Smooth muscle cell (in vitro differentiated cells): ENCODE measurements around the gene DRC3. TPM values are rescaled to one million over a fixed set of nuclear protein-coding genes. Genes with fewer than 3 reads are reported as not detected.

Source experiments
- DNase-seq: peaks from one replicate; lab custom pipeline; 2025; ENCODE audit not compliant: unreplicated experiment; lab: John Stamatoyannopoulos, UW
- H2AFZ ChIP-seq: fragments of 200-600 bp; sonication (generic); 2 replicates; pipeline ENCODE4 v1.6.0; 2016; ENCODE audit warnings: antibody characterized with exemption, low read depth, mild to moderate bottlenecking
- H3F3A ChIP-seq: fragments of 200-600 bp; sonication (generic); 2 replicates; pipeline ENCODE4 v1.6.0; 2017; ENCODE audit warnings: antibody characterized with exemption, low read depth
- H3K27ac ChIP-seq: fragments of 200-600 bp; sonication (generic); 2 replicates; pipeline ENCODE4 v1.5.1; 2016; ENCODE audit warnings: low read depth, mild to moderate bottlenecking
- H3K27me3 ChIP-seq: fragments of 200-600 bp; sonication (generic); 2 replicates; pipeline ENCODE4 v1.6.1; 2016; ENCODE audit warnings: low read depth, mild to moderate bottlenecking
- H3K36me3 ChIP-seq: fragments of 200-600 bp; sonication (generic); 2 replicates; pipeline ENCODE4 v1.5.1; 2016; ENCODE audit warnings: low read depth
- H3K4me1 ChIP-seq: fragments of 200-600 bp; sonication (generic); 2 replicates; pipeline ENCODE4 v1.5.1; 2016; ENCODE audit warnings: low read depth
- H3K4me2 ChIP-seq: fragments of 200-600 bp; sonication (generic); 2 replicates; pipeline ENCODE4 v1.6.0; 2016; ENCODE audit warnings: mild to moderate bottlenecking
- H3K4me3 ChIP-seq: fragments of 200-600 bp; sonication (generic); 2 replicates; pipeline ENCODE4 v1.5.1; 2016; ENCODE audit warnings: mild to moderate bottlenecking
- H3K79me2 ChIP-seq: fragments of 200-600 bp; sonication (generic); 2 replicates; pipeline ENCODE4 v1.6.0; 2016; ENCODE audit warnings: low read depth, mild to moderate bottlenecking
- H3K9ac ChIP-seq: fragments of 200-600 bp; sonication (generic); 2 replicates; pipeline ENCODE4 v1.6.0; 2016; ENCODE audit warnings: low read depth
- H3K9me3 ChIP-seq: fragments of 200-600 bp; sonication (generic); replicated peaks from 2 replicates; pipeline ENCODE4 v1.5.1; 2016; ENCODE audit warnings: low read depth
- H4K20me1 ChIP-seq: fragments of 200-600 bp; sonication (generic); 2 replicates; pipeline ENCODE4 v1.6.0; 2016; ENCODE audit warnings: low read depth
- WGBS: methylation state at CpG from one replicate; pipeline ENCODE4 v1.1.7; 2016; ENCODE audit warnings: low lambda C conversion rate; 5-methylcytosine and 5-hydroxymethylcytosine counted together
- polyA plus RNA-seq: library from polyadenylated mRNA; unstranded; fragments of >200 nt; fragmentation: Nextera tagmentation; extraction: Ambion mirVana; gene quantifications from 2 replicates; pipeline ENCODE4 v1.2.1, GENCODE V29; 2016
- total RNA-seq: library from RNA; depleted of rRNA; stranded (reverse); fragments of >200 nt; gene quantifications from 2 replicates; pipeline ENCODE4 v1.2.3, GENCODE V29; 2014
- TF ChIP-seq, protein P1 (sequence below): fragments of 200-600 bp; sonication (generic); IDR thresholded peaks from 2 replicates; pipeline ENCODE4 v1.5.1; 2017; ENCODE audit warnings: borderline replicate concordance, mild to moderate bottlenecking, antibody characterized with exemption; ENCODE audit not compliant: insufficient read depth, poor library complexity, severe bottlenecking

Gene DRC3
- total and polyA plus RNA-seq, 2 experiments from 2014 or later: 0.72 to 0.83 TPM

DNA sequence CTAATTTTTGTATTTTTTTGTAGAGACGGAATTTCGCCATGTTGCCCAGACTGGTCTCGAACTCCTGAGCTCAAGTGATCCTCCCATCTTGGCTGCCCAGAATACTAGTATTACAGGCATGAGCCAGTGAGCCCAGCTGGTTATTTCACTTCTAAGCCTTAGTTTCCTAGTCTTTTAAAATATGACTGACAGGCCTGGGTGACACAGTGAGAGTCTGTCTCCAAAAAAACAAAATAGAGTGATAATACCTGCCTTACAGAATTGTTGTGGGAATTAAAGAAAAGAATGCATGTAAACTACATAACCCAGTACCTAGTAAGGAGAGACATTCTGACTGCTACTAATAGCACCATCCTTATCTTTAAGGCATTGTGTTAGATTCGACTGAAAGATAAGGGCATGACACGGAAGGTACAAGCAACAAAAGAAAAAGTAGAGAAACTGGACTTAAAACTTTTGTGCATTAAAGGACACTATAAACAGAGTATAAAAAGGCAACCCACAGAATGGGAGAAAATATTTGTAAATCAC is 12.1 kb upstream of the DRC3 start:
- H3K4me1 ChIP-seq: peaks cover 6% of the 10 kb centered on the region
- H3K4me2 ChIP-seq: no peak overlapping the region
- H3K9me3 ChIP-seq: no peaks in the 10 kb centered on the region
- DNase-seq: no peak
- H3K9ac ChIP-seq: no peak overlapping the region
- no peaks in the 10 kb centered on the region for H3K36me3 ChIP-seq
- TF ChIP-seq, protein P1, sequence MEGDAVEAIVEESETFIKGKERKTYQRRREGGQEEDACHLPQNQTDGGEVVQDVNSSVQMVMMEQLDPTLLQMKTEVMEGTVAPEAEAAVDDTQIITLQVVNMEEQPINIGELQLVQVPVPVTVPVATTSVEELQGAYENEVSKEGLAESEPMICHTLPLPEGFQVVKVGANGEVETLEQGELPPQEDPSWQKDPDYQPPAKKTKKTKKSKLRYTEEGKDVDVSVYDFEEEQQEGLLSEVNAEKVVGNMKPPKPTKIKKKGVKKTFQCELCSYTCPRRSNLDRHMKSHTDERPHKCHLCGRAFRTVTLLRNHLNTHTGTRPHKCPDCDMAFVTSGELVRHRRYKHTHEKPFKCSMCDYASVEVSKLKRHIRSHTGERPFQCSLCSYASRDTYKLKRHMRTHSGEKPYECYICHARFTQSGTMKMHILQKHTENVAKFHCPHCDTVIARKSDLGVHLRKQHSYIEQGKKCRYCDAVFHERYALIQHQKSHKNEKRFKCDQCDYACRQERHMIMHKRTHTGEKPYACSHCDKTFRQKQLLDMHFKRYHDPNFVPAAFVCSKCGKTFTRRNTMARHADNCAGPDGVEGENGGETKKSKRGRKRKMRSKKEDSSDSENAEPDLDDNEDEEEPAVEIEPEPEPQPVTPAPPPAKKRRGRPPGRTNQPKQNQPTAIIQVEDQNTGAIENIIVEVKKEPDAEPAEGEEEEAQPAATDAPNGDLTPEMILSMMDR: no peak
- WGBS: 77% methylated on average over 5 of the region's 5 CpGs
- H3F3A ChIP-seq: peaks cover 26% of the 10 kb centered on the region
- no peaks in the 10 kb centered on the region for H3K27me3 ChIP-seq
- peaks cover 42% of the 10 kb centered on the region for H4K20me1 ChIP-seq
- H3K27ac ChIP-seq: peak overlapping the region; percentile 93
- no peak overlapping the region for H2AFZ ChIP-seq
- no peak overlapping the region for H3K4me3 ChIP-seq
- H3K79me2 ChIP-seq: peaks cover 76% of the 10 kb centered on the region

DNA sequence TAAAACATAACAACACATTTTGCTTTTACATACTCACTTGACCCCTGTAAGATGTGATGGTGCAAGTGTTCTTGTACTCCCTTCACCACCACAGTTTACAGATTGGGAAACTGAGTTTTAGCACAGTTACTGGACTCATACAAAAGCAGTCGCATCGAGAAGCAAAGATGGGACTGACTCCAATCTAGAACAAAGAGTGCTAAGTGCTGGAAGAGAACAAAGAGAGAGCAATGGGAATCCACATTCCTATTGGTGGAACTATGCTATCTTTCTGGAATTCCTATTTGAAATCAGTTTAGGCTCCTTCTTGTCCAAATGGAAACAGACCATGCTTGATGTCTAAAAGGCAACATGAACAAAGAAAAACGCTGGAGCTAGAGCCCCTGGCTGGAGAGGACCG is 9.6 kb upstream of the DRC3 start:
- H3K4me1 ChIP-seq: peaks cover 6% of the 10 kb centered on the region
- no peaks in the 10 kb centered on the region for H3K9me3 ChIP-seq
- H4K20me1 ChIP-seq: peaks cover 66% of the 10 kb centered on the region
- DNase-seq: no peak
- no peak overlapping the region for H2AFZ ChIP-seq
- H3K4me2 ChIP-seq: no peak overlapping the region
- peaks cover 16% of the 10 kb centered on the region for H3F3A ChIP-seq
- peak overlapping the region; percentile 24 for H3K27ac ChIP-seq
- 85% methylated on average over 4 of the region's 4 CpGs for WGBS
- H3K79me2 ChIP-seq: peaks cover 81% of the 10 kb centered on the region
- H3K36me3 ChIP-seq: no peaks in the 10 kb centered on the region
- H3K27me3 ChIP-seq: no peaks in the 10 kb centered on the region
- no peak overlapping the region for H3K9ac ChIP-seq
- TF ChIP-seq, protein P1: no peak
- no peak overlapping the region for H3K4me3 ChIP-seq

DNA sequence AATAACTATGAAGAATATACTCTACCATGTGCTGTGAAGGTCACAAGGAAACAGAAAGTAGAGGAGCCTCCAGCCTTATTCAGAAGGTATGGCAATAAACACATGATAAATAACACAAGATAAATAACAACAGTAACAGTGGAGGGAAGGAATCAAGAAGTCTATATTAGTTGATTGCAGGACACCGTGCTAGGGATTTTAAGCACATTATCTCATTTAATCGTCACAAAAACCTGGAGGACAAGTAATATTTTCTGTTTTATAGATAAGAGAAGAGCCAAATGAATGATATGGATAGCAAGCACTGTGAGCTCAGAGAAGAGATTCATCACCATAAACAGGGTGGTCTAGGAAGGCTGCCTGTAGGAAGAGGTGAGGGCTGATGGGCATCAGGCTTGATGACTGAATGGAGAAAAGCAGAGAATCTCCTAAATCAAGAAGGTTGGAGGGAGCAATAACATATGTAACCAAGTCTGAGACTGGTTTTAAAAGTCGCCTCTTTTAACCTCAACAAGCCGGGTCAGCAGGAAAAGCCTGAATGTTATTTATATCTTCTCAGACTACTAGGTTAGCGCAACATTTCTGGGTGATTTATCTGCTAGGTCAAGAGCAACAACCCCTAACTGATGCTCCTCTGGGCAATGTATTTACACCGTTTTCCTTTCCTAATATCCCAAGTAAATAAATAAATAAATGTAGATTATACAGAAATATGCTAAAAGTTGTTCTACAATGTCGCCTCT is 8.8 kb upstream of the DRC3 start:
- Histone ChIP-seq H3K79me2 (peaks cover 88% of the 10 kb centered on the region), H3K36me3 (no peaks in the 10 kb centered on the region), H3K4me3 (no peak overlapping the region), H3K4me2 (no peak overlapping the region), H2AFZ (no peak overlapping the region), H3K9me3 (no peaks in the 10 kb centered on the region), H3F3A (peaks cover 15% of the 10 kb centered on the region), H3K9ac (no peak overlapping the region), H4K20me1 (peaks cover 71% of the 10 kb centered on the region), H3K4me1 (peaks cover 6% of the 10 kb centered on the region), H3K27ac (peak overlapping the region; percentile 24), H3K27me3 (no peaks in the 10 kb centered on the region)
- WGBS: 79% methylated on average over 7 of the region's 7 CpGs
- no peak for DNase-seq
- TF ChIP-seq, protein P1: no peak
